ENCODE measurements around the gene PKHD1. TPM values are rescaled to one million over a fixed set of nuclear protein-coding genes. Genes with fewer than 3 reads are reported as not detected.

PKHD1 gene
- total and polyA plus RNA-seq, 2 of the 8 experiments (the other 6 are each of a cell fraction or from before 2014, with no cell fraction given): 0.06 to 0.09 TPM

- no peak for TF ChIP-seq HDAC2 (IDR thresholded peaks at IDR 0.05; ENCODE audit: borderline replicate concordance in 1 of 2, low read depth in 2 of 2, low read length in 2 of 2)
- TF ChIP-seq SIX5 (IDR thresholded peaks at IDR 0.05; ENCODE audit: low read depth, low read length): no peak
- no peak for TF ChIP-seq EZH2 (IDR thresholded peaks at IDR 0.05; ENCODE audit: low read depth, low read length, severe bottlenecking)
- TF ChIP-seq EGR1 (IDR thresholded peaks at IDR 0.05; ENCODE audit: borderline replicate concordance, low read depth, low read length): no peak
- TF ChIP-seq JUND (IDR thresholded peaks at IDR 0.05; ENCODE audit: low read length): no peak
- no peak for TF ChIP-seq YY1 (IDR thresholded peaks at IDR 0.05; ENCODE audit: low read depth, low read length)
- TF ChIP-seq RAD21 (IDR thresholded peaks at IDR 0.05 in 1 of 2, conservative IDR thresholded peaks at IDR 0.05 in 1 of 2; ENCODE audit: low read depth in 2 of 2, low read length in 2 of 2): no peak
- no peak for TF ChIP-seq TEAD4 (IDR thresholded peaks at IDR 0.05; ENCODE audit: low read depth, low read length)
- no peak for TF ChIP-seq EP300 (IDR thresholded peaks at IDR 0.05; ENCODE audit: borderline replicate concordance in 1 of 2, low read depth in 2 of 2, low read length in 2 of 2)
- TF ChIP-seq ATF3 (IDR thresholded peaks at IDR 0.05; ENCODE audit: insufficient read depth, low read depth, low read length): no peak
Observed at GRCh38 chr6:51901766-51902764, 185.3 kb downstream of the PKHD1 start (continued).

Data from H1 (cell line).